Measurements from ENCODE around the gene PRDX1.

GRCh38 chr1:45470306-45470798, 51.3 kb downstream of the PRDX1 start:
- no peak for TF ChIP-seq CTCF (IDR thresholded peaks at IDR 0.05)
- no peak for TF ChIP-seq POLR2A (IDR thresholded peaks at IDR 0.05)
